GM18951 (cell line): Measurements from ENCODE around the gene STEAP2.
A peak's percentile ranks its signal among the peaks of the same experiment; 100 is the strongest.

ENCODE experiments used
- POLR2A ChIP-seq: IDR thresholded peaks from 4 replicates; pipeline ENCODE4 v1.6.1; 2011; ENCODE audit warnings: mild to moderate bottlenecking; ENCODE audit not compliant: insufficient read length, insufficient read depth; ENCODE audit errors: extremely low read depth
- in situ Hi-C: fragments of 300-500 bp; cut with MboI; formaldehyde crosslinking; loops from one replicate; pipeline ENCODE4 v1.12.0; 2022; ENCODE audit warnings: low sequenced_read_pairs, mixed read lengths, inconsistent platforms; ENCODE audit not compliant: unreplicated experiment

The STEAP2 gene

DNA sequence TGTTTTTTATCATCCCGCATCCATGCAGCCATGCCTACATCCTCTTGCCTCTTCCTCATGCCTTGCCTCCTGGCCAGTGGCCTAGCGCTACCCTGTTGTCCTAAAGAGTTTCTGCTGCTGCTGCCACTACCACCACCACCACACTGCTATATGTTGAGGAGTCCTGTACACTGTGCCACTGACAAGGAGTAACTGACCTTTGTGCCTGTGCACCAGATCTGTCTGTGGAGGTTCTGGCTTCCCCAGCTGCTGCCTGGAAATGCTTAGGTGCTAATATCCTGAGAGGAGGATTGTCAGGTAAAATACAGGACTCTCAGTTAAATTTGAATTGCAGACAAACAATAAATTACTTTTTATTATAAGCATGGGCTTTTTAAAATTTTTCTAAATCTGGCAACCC is 26.5 kb downstream of the STEAP2 start:
- in situ Hi-C loops, result no loop called here
- TF ChIP-seq POLR2A, result no peak

DNA sequence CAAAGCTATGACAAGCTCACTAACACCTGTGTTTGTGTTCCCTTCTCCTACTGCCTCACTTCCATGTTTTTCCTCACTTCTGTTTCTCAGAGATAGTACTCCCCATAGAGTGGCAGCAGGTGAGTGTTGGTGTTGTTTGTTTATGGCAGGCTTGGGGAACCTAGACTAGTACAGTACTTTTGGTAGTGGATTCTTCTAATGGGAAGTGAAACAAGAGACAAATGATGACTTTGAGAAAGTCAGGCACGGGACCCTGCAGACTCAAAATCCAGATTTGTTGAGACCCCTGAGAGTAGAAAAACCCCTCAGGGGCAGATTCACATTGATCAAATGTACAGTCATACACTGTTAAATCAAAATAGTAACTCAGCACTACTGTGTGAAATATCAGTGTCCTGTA is 27.0 kb downstream of the STEAP2 start:
- no peak for TF ChIP-seq POLR2A
- in situ Hi-C loops, result no loop called here

DNA sequence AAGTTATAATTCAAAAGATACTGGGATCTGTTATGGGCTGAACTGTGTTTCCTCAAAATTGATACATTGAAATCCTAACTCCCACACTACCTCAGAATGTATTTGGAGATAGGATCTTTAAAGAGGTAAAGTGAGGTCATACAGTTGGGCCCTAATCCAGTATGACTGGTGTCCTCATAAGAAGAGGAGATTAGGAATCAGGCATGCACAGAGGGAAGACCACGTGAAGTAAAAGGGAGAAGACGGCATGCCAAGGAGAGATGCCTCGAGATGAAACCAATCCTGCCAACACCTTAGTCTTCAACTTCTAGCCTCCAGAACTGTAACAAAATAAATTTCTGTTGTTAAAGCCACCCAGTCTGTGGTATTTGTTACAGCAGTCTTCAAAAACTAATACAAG is 27.5 kb downstream of the STEAP2 start:
- in situ Hi-C loops, result no loop called here

DNA sequence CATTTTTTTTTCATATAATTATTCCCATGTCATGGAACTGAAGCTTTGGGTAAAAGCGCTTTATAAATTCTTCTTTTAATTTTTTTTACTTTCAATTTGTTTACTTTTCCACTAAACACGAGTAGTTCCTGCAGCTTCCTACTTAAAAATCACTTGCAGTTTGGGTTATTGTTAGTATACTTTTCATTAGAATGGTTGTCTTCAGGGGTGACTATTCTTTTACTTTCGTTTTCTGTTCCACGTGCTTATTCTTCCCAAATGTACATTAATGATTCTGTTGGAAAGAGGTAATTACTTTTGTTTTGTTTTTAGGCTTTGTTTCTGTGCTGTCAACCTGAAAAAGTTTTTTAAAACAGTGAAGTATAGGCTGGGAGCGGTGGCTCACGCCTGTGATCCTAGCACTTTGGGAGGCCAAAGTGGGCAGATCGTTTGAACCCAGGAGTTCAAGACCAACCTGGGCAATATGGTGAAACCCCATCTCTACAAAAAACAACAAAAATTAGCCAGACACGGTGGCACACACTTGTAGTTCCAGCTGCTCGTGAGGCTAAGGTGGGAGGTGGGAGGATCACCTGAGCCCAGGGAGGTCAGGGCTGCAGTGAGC is 28.2 kb downstream of the STEAP2 start:
- no peak for TF ChIP-seq POLR2A
- in situ Hi-C loops, result loop anchor here (10.0 kb wide), 1 partner anchor 65 kb away; no protein-coding TSS in a partner anchor

More for the DNA sequence above, 27.5 kb downstream of the STEAP2 start:
- TF ChIP-seq POLR2A, result no peak

DNA sequence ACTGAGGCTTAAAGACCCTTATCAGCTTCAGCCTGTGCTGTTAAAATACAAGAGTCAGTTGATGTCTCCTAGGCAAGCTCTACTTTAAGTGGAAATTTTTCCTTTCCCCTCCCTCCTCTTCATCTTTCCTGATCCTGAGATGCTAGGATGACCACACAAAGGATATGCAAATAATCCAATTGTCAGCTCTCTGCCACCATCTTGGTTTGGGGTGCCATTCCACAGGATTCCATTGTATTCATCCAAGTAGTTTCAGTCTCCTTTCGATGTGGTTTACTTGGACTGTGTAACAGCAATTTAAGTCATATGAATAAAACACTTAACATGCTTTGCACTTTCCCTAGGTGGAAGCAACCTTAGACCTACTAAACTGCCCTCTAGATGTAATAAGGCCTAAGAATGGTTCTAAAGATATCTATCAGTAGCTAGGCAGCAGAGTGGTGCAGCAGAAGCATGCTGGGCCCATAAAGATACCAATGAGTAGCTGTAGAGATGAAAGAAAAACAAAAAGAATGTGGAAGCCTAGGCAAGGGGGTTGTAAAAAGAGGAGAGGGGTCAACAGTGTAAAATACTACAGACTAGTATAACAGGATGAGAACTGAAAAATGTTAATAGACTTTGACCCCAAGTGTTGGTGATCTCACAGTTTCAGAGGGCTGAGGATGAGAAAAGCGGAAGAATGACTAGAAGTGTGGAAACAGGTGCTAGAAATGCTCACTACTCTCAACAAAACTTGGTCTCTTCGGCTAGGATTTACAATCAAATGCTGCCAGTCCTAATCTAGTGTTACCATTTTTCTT is 31.0 kb downstream of the STEAP2 start:
- no peak for TF ChIP-seq POLR2A
- in situ Hi-C loops, result loop anchor here (10.0 kb wide), 1 partner anchor 68 kb away; no protein-coding TSS in a partner anchor

DNA sequence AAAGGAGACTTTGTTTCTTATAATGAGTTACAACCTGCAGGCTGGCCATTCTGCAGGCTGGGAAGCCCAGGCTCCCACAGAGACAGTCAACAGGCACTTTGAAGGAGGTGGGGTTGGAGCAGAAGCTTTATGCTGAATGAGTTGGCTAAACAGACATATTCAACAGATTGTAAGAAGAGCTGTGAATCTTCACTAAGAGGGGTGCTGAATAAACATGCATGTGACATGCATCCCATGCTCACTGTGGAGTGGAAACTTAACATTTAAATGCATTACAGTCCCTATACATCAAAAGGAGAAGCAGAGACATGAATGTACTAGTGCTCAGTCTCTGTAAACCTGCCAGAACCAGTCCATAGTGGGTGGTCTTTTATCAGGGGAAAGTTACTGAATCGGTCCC is 32.0 kb downstream of the STEAP2 start:
- in situ Hi-C loops, result loop anchor here (10.0 kb wide), 1 partner anchor 69 kb away; no protein-coding TSS in a partner anchor
- no peak for TF ChIP-seq POLR2A

DNA sequence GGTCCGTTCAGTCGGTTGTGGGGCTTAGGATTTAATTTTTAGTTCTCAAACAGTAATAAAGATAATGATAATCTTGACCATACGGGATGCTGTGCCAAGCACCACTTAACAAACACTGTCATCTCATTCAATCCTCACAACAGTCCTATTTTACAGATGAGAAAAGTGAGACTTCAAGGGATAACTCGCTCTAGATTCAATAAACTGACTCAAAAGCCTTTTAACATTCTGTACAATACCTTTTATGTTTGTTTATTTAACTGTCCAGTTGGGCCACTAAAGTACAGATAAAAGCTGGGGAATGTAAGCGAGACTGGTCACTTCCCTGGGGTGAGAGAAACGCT is 33.0 kb downstream of the STEAP2 start:
- TF ChIP-seq POLR2A, result no peak
- in situ Hi-C loops, result loop anchor here (10.0 kb wide), 1 partner anchor 70 kb away; no protein-coding TSS in a partner anchor

DNA sequence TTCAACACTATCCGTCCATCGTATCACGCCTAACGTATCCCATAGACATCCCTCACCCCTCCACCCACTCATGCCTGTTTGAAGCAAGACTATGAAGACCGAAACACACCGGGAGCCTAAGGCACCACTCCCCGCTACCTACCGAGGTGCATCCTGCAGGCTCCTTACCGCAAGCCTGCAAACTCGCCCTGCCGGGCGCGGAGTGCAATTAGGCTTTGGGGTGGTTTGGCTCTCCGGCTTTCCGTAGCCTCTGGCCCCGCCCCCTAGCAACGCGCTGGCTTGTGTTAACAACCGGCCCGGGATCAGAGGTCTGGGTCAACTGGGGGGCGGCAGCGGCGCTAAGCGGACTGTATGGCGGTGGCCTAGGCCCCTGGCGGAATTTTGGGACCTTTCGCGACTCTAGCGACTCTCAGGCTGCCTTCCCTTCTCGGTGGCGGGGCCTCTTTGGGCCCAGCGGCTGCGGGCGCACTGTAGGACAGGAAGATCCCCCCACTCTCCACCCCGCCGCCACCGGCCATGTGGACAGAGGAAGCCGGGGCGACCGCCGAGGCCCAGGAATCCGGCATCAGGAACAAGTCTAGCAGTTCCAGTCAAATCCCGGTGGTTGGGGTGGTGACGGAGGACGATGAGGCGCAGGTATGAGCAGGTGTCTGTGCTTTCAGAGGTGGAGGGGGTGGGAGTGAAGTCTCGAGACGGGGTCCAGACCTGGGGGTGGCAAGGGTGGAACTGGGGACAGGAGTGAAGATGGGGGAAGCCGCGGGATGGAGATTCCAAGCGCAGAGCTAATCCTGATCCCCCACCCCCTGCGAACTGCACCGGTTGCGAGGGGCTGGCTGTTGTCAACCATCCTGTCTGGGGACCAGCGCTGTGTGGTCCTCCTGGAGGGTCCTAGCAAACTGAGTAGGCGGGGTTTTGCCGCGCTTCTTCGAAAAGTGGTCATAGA is 33.6 kb downstream of the STEAP2 start, which contains the start of gene CFAP69:
Gene CFAP69 (plus strand): TSS at position 266 of the 943 bp plus-strand sequence. CDS start 251 bp downstream, at position 517.
- peak; percentile 69 for TF ChIP-seq POLR2A
- in situ Hi-C loops, result loop anchor here (10.0 kb wide), 1 partner anchor 70 kb away; no protein-coding TSS in a partner anchor

DNA sequence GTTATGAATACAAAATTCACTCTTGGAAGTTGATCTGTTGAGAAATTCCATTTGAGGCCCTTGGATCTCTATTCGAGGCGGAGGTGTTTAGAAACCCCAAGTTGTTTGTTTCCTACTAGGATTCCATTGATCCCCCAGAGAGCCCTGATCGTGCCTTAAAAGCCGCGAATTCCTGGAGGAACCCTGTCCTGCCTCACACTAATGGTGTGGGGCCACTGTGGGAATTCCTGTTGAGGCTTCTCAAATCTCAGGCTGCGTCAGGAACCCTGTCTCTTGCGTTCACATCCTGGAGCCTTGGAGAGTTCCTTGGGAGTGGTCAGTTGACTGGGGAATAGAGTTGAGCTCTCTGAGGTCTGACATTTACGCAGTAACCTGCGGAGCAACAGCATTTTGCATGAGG is 34.6 kb downstream of the STEAP2 start:
- TF ChIP-seq POLR2A, result no peak
- in situ Hi-C loops, result loop anchor here (10.0 kb wide), 1 partner anchor 71 kb away; no protein-coding TSS in a partner anchor

DNA sequence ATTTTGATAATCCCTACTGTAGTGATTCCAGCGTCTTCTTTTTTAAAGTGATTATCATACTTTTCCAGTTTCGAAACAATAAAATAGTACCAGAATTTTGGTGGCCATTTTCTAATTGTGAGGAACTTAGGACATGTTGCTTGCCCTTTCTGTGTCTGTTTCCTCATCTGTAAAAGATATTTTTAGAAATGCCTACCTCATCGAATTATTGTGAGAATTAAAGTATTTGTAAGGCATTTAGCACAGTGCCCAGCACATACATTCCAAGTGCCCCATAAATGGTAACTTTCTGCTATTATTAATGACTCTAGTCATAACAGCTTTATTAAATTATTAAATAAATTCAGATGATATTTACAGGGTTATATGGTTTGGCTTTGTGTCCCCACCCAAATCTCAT is 37.2 kb downstream of the STEAP2 start:
- in situ Hi-C loops, result loop anchor here (10.0 kb wide), 1 partner anchor 74 kb away; no protein-coding TSS in a partner anchor
- no peak for TF ChIP-seq POLR2A

DNA sequence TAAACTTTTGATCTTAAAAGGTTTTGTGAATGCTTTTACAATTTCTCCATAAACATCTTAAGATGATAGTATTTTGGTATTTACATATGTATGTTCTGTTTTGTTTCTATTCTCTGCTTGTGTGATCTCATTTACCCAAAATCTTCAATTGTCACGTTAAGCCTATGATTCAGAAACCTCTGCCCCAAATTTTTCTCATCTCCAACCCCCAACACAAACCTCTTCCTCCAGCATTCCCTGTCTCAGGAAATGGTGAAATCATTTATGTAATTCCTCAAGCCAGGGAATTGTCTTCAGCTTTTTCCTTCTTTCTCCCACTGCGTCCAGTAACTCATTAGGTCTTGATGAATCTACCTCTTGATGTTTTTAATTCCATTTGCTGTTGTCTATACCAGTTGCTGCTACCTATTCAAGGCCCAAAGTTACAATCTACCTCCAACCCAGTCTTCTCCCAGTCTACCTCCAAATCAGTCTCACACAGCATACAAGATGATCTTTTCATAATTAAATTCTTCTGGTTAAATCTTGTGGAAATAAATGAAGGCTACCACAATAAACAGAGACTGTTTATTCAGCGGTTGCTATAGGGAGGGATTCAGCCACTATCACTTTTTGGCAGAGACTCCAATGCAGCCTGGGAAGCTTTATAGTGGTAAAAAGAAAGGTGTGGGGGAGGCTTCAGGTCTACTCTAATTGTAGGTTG is 39.2 kb downstream of the STEAP2 start:
- in situ Hi-C loops, result loop anchor here (25.0 kb wide), 1 partner anchor 162 kb away; the partner anchor contains the start of gene CLDN12
- TF ChIP-seq POLR2A, result no peak

DNA sequence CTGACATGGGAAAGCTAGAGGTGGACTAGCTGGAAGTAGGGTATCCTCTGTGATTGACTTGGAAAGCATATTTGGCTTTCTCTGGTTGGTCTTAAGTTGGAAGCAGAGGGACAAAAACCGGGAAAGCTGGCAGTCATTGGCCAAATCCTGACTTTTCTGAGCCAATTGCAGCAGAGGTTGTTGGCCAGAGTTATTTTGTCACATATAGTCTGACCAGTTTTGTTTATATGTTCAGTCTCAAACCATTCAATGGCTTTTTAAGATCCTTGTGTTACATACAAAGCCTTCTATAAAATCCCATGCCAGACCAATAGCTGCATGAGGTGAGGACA is 39.7 kb downstream of the STEAP2 start:
- no peak for TF ChIP-seq POLR2A

DNA sequence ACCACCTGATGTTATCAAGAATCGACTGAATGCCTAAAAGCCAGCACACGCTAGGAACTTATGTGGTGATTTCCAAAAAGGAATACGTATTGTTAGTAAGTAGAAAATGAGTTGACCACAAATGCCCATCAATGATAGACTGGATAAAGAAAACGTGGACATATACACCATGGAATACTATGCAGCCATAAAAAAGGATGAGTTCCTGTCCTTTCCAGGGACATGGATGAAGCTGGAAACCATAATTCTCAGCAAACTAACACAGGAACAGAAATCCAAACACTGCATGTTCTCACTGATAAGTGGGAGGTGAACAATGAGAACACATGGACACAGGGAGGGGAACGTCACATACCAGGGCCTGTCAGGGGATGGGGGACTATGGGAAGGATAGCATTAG is 44.5 kb downstream of the STEAP2 start:
- in situ Hi-C loops, result loop anchor here (25.0 kb wide), 1 partner anchor 156 kb away; the partner anchor contains the start of gene CLDN12

More for the DNA sequence above, 39.7 kb downstream of the STEAP2 start:
- in situ Hi-C loops, result loop anchor here (25.0 kb wide), 1 partner anchor 161 kb away; the partner anchor contains the start of gene CLDN12
